Neural crest cell (in vitro differentiated cells): ENCODE data around the gene LCN9. TPM values are rescaled to one million over a fixed set of nuclear protein-coding genes. Genes with fewer than 3 reads are reported as not detected.

Experiments used
- DNase-seq: peaks from one replicate; pipeline ENCODE4 v3.0.0; 2021; ENCODE audit warnings: low read depth, mixed read lengths, low spot score
- H3K27ac Mint-ChIP-seq: one replicate; pipeline ENCODE4 v1.8.0; 2021; ENCODE audit warnings: mild to moderate bottlenecking, mixed read lengths; ENCODE audit not compliant: unreplicated experiment
- H3K27me3 Mint-ChIP-seq: 2 replicates; pipeline ENCODE4 v1.8.0; 2021; ENCODE audit warnings: low read depth, mild to moderate bottlenecking, mixed read lengths
- H3K36me3 Mint-ChIP-seq: 2 replicates; pipeline ENCODE4 v1.8.0; 2021; ENCODE audit warnings: low read depth, mild to moderate bottlenecking, mixed read lengths
- H3K4me1 Mint-ChIP-seq: 2 replicates; pipeline ENCODE4 v1.8.0; 2021; ENCODE audit warnings: mixed read lengths
- H3K4me3 Mint-ChIP-seq: one replicate; pipeline ENCODE4 v1.8.0; 2021; ENCODE audit warnings: mild to moderate bottlenecking, mixed read lengths
- H3K9me3 Mint-ChIP-seq: 2 replicates; pipeline ENCODE4 v1.8.0; 2021; ENCODE audit warnings: mixed read lengths
- total RNA-seq: library from RNA; stranded (reverse); gene quantifications from 2 replicates; pipeline ENCODE4 v1.2.1, GENCODE V29; 2021
- TF ChIP-seq, protein P1 (sequence below): fragments of 200-600 bp; sonication (generic); conservative IDR thresholded peaks from 2 replicates; pipeline ENCODE4 v1.5.0; 2021; ENCODE audit warnings: antibody characterized with exemption, mild to moderate bottlenecking

LCN9 gene
- total RNA-seq, 1 donor from 2014 or later: 0.30 TPM

GRCh38 chr9:135684691-135685090 is 21.6 kb downstream of the LCN9 start:
- no peaks in the 10 kb centered on the region for H3K9me3 Mint-ChIP-seq
- no peak for DNase-seq
- TF ChIP-seq, protein P1, sequence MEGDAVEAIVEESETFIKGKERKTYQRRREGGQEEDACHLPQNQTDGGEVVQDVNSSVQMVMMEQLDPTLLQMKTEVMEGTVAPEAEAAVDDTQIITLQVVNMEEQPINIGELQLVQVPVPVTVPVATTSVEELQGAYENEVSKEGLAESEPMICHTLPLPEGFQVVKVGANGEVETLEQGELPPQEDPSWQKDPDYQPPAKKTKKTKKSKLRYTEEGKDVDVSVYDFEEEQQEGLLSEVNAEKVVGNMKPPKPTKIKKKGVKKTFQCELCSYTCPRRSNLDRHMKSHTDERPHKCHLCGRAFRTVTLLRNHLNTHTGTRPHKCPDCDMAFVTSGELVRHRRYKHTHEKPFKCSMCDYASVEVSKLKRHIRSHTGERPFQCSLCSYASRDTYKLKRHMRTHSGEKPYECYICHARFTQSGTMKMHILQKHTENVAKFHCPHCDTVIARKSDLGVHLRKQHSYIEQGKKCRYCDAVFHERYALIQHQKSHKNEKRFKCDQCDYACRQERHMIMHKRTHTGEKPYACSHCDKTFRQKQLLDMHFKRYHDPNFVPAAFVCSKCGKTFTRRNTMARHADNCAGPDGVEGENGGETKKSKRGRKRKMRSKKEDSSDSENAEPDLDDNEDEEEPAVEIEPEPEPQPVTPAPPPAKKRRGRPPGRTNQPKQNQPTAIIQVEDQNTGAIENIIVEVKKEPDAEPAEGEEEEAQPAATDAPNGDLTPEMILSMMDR: no peak
- no peaks in the 10 kb centered on the region for H3K36me3 Mint-ChIP-seq
- H3K4me1 Mint-ChIP-seq: no peaks in the 10 kb centered on the region
- H3K27me3 Mint-ChIP-seq: peaks cover 8% of the 10 kb centered on the region
- H3K27ac Mint-ChIP-seq: no peak overlapping the region
- H3K4me3 Mint-ChIP-seq: no peak overlapping the region

DNA sequence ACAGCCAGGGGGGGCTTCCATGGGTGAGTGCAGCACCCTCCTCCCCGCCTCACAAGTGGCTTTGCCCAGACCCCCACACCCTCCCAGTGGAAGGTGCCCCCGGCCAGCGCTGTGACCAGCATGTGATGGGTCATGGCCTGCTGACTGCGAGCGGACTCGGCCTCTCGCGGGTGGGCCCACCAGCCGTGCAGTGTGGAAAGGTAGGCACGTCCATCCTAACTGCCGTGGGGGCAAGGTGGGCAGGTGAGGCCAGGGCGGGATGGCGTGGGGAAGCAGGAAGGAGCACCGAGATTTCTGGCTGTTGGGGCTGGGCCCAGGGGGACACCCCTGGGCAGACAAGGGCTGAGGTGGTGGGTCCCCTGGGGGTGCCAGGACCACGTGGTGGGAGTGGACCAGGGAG is 24.1 kb downstream of the LCN9 start:
- Mint-ChIP-seq H3K27ac (no peak overlapping the region), H3K4me1 (no peaks in the 10 kb centered on the region), H3K4me3 (no peak overlapping the region), H3K36me3 (no peaks in the 10 kb centered on the region), H3K27me3 (no peaks in the 10 kb centered on the region), H3K9me3 (no peaks in the 10 kb centered on the region)
- TF ChIP-seq, protein P1: no peak
- DNase-seq: no peak

- H3K4me3 Mint-ChIP-seq: no peak overlapping the region
- no peaks in the 10 kb centered on the region for H3K9me3 Mint-ChIP-seq
- H3K27ac Mint-ChIP-seq: no peak overlapping the region
- H3K4me1 Mint-ChIP-seq: no peaks in the 10 kb centered on the region
- TF ChIP-seq, protein P1: no peak
- H3K36me3 Mint-ChIP-seq: no peaks in the 10 kb centered on the region
- no peaks in the 10 kb centered on the region for H3K27me3 Mint-ChIP-seq
- DNase-seq: no peak
These were observed 25.9 kb downstream of the LCN9 start for GRCh38 chr9:135689011-135689410.

DNA sequence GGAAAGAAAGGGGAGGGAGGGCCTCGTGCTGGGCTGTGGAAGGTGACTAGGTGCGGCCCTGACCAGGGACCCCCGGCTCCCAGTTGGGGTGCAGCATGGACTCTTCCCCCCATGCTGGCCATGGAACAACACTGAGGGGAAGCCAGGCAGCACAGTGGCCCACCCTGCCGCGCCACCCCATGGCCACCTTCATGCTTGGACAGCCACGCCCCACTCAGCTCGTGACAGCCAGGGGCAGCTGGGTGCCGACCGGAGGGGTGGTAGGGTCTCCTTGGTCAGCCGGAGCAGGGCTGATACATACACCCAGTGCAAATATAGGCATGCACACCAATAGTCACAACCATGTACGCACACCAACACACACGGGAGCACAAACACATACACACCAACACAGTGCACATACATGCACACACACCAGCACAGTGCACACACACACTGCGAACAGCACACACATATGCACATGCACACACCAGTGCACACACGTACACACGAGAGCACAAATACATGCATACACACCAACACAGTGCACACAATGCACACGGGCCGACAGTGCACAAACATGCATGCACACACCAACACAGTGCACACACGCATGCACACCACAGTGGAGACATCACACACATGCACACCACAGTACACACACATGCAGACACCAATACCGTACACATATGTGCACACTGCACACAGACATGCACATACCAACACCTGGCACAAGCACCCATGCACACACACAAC is 27.9 kb downstream of the LCN9 start:
- Mint-ChIP-seq H3K27ac (no peak overlapping the region), H3K4me1 (no peaks in the 10 kb centered on the region), H3K27me3 (no peaks in the 10 kb centered on the region), H3K9me3 (no peaks in the 10 kb centered on the region), H3K36me3 (no peaks in the 10 kb centered on the region), H3K4me3 (no peak overlapping the region)
- no peak for DNase-seq
- TF ChIP-seq, protein P1: no peak

- Mint-ChIP-seq H3K27me3 (no peaks in the 10 kb centered on the region), H3K36me3 (no peaks in the 10 kb centered on the region), H3K4me3 (no peak overlapping the region), H3K9me3 (no peaks in the 10 kb centered on the region), H3K27ac (no peak overlapping the region), H3K4me1 (no peaks in the 10 kb centered on the region)
- TF ChIP-seq, protein P1: no peak
- DNase-seq: no peak
These were observed 29.3 kb downstream of the LCN9 start for GRCh38 chr9:135692410-135692809.
